ENCODE measurements around the gene DNAH1. TPM values are rescaled to one million over a fixed set of nuclear protein-coding genes. Genes with fewer than 3 reads are reported as not detected.
A peak's percentile ranks its signal among the peaks of the same experiment; 100 is the strongest.

Gene DNAH1
- polyA plus RNA-seq, 1 donor = 22.9 TPM

DNA sequence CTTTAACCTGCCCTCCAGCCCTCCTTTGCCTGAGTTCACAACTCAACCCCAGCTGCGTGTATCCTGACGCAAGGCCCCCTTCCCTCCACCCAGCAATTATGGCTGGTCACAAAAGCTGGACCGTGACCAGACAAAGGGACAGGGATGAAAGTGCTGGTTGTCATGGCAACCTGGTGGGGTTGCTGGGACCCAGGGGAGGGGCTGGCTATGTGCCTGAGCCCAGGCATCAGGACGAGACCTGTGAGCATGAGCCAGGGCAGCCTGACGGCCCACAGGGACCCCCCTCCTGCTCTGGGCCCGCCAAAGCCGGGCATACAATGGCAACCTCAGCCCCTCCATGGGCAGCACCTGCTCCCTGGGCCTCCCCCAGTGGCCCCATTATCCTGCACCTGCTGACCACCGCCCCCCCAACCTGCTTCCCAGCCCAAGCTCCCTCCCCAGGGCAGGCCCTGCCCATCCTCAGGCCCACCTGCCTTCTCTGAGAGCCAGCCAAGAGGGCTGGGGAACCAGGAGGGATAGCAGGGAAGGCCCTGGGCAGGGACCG lies 4.5 kb upstream of the DNAH1 start:
- H3K9me3 ChIP-seq (ENCODE audit: control insufficient read depth, low read depth, low read length) = no peaks in the 10 kb centered on the region
- no peak overlapping the region for H3K27ac ChIP-seq (ENCODE audit: low read length)
- no CpG with 5 or more reads among the region's 9 CpGs for WGBS (ENCODE audit: insufficient coverage, low lambda C conversion rate)
- H3K4me3 ChIP-seq (ENCODE audit: low read length) = no peak overlapping the region
- H3K36me3 ChIP-seq (ENCODE audit: control insufficient read depth, insufficient read depth, low read length) = peaks cover 13% of the 10 kb centered on the region
- H3K27me3 ChIP-seq (ENCODE audit: control insufficient read depth, insufficient read depth, low read length) = no peaks in the 10 kb centered on the region
- DNase-seq = no peak
- H3K4me1 ChIP-seq (ENCODE audit: control insufficient read depth, insufficient read depth, low read length) = peaks cover 35% of the 10 kb centered on the region

DNA sequence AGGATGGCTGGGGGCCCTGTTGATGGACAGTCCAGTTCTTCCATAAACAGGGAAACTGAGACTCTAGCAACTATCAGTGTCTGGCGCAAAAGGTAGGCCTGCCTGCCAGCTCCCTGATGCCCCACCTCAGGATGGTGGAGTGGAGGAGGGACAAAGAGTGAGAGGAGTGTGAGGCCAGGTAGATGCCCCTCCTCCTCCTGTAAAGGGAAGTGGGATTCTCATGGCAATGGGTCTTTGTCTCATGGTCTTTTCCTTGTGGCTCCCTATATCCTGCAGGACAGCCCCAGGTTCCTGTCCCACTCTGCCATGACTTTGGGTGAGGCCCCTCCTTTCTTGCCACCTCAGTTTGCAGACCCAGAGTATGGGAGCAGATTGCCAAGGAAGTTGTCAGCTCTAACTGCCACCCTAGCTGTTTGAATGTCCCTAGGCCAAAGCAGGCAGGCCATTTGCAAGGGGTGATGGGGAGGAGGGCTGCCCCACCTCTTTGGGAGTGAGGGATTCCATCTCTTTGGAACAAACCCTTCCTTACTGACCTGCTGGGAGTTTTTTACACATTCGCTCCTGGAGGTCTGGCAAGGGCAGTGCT lies 2.8 kb upstream of the DNAH1 start:
- no CpG with 5 or more reads among the region's 2 CpGs for WGBS (ENCODE audit: insufficient coverage, low lambda C conversion rate)
- Histone ChIP-seq H3K4me3 (ENCODE audit: low read length) (no peak overlapping the region), H3K36me3 (ENCODE audit: control insufficient read depth, insufficient read depth, low read length) (peaks cover 13% of the 10 kb centered on the region), H3K4me1 (ENCODE audit: control insufficient read depth, insufficient read depth, low read length) (peaks cover 26% of the 10 kb centered on the region), H3K27ac (ENCODE audit: low read length) (no peak overlapping the region), H3K27me3 (ENCODE audit: control insufficient read depth, insufficient read depth, low read length) (no peaks in the 10 kb centered on the region), H3K9me3 (ENCODE audit: control insufficient read depth, low read depth, low read length) (no peaks in the 10 kb centered on the region)
- DNase-seq = no peak

DNA sequence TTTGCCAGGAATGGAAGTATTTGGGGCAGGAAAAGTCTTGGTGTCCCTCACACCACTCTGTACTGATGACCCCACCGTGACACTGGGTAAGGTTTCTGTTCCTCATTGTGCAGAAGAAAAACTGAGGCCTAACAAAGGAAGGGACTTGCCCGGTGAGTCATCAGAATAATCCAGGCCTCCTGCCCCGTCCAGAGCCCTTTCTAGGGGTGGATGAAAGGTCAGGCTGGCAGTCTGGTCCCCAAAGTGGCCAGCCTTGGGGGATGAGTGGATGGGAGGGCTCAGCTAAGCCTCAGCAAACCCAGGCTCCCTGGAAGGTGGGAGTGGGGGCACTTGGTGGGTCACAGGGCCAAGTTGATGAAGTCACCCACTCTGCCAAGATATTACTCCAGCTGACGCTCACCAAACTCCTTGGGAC lies 2.3 kb upstream of the DNAH1 start:
- WGBS (ENCODE audit: insufficient coverage, low lambda C conversion rate) = no CpG with 5 or more reads among the region's 4 CpGs
- peaks cover 13% of the 10 kb centered on the region for H3K36me3 ChIP-seq (ENCODE audit: control insufficient read depth, insufficient read depth, low read length)
- H3K27ac ChIP-seq (ENCODE audit: low read length) = no peak overlapping the region

DNA sequence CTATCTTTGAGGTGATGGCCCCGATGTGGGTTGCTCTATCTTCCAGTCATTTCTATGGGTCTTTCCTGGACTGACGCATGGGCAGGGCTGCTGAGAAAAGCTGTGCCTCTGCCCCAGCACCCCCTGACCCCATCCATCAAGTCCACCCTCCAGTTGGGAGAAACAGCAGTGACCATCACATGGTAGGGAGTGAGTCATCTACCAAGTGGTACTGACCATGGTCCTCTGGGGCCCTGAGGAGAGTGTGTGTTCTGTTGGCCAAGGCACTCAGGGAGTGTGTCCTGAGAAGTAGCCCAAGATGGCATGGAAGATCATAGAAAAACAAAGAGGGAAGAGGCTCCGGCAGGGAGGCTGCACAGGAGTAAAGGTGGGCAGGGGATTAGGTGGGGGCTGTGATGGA lies 1.6 kb upstream of the DNAH1 start:
- no peak overlapping the region for H3K4me3 ChIP-seq (ENCODE audit: low read length)
- no peak for DNase-seq
- H3K4me1 ChIP-seq (ENCODE audit: control insufficient read depth, insufficient read depth, low read length) = peaks cover 16% of the 10 kb centered on the region
- H3K36me3 ChIP-seq (ENCODE audit: control insufficient read depth, insufficient read depth, low read length) = peaks cover 11% of the 10 kb centered on the region
- no peaks in the 10 kb centered on the region for H3K9me3 ChIP-seq (ENCODE audit: control insufficient read depth, low read depth, low read length)
- no peaks in the 10 kb centered on the region for H3K27me3 ChIP-seq (ENCODE audit: control insufficient read depth, insufficient read depth, low read length)
- WGBS (ENCODE audit: insufficient coverage, low lambda C conversion rate) = 80% methylated on average over 1 of the region's 3 CpGs
- H3K27ac ChIP-seq (ENCODE audit: low read length) = no peak overlapping the region

More for the DNA sequence above, 2.3 kb upstream of the DNAH1 start:
- H3K4me1 ChIP-seq (ENCODE audit: control insufficient read depth, insufficient read depth, low read length) = peaks cover 21% of the 10 kb centered on the region
- H3K9me3 ChIP-seq (ENCODE audit: control insufficient read depth, low read depth, low read length) = no peaks in the 10 kb centered on the region
- DNase-seq = no peak
- no peaks in the 10 kb centered on the region for H3K27me3 ChIP-seq (ENCODE audit: control insufficient read depth, insufficient read depth, low read length)
- H3K4me3 ChIP-seq (ENCODE audit: low read length) = no peak overlapping the region

DNA sequence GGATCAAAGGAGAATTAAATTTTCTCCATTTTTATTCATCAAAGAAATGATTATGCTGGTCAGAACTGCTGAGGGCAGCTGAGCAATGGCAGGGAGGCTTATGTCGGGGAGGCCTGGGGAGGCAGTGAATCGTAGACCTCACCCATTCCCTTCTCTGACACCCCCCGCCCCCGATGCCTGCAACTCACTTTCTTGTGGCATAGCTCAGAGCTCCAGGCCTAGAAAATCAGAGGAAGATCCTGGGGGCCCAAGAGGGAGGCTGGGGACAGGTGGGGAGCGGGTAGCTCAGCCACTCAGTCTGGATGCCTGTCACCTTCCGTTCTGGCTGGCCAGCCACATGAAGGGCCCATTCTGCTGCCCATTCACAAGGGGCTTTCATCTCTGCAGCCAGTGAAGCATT lies 1.1 kb upstream of the DNAH1 start:
- no peaks in the 10 kb centered on the region for H3K27me3 ChIP-seq (ENCODE audit: control insufficient read depth, insufficient read depth, low read length)
- peaks cover 16% of the 10 kb centered on the region for H3K4me1 ChIP-seq (ENCODE audit: control insufficient read depth, insufficient read depth, low read length)
- DNase-seq = no peak
- peaks cover 6% of the 10 kb centered on the region for H3K36me3 ChIP-seq (ENCODE audit: control insufficient read depth, insufficient read depth, low read length)
- no CpG with 5 or more reads among the region's 6 CpGs for WGBS (ENCODE audit: insufficient coverage, low lambda C conversion rate)
- no peak overlapping the region for H3K27ac ChIP-seq (ENCODE audit: low read length)
- H3K9me3 ChIP-seq (ENCODE audit: control insufficient read depth, low read depth, low read length) = no peaks in the 10 kb centered on the region
- no peak overlapping the region for H3K4me3 ChIP-seq (ENCODE audit: low read length)

GRCh38 chr3:52317208-52318000 lies 1.3 kb downstream of the DNAH1 start:
- Histone ChIP-seq H3K27me3 (ENCODE audit: control insufficient read depth, insufficient read depth, low read length) (no peaks in the 10 kb centered on the region), H3K4me3 (ENCODE audit: low read length) (peak overlapping the region; percentile 42), H3K9me3 (ENCODE audit: control insufficient read depth, low read depth, low read length) (no peaks in the 10 kb centered on the region), H3K4me1 (ENCODE audit: control insufficient read depth, insufficient read depth, low read length) (peaks cover 7% of the 10 kb centered on the region), H3K27ac (ENCODE audit: low read length) (no peak overlapping the region), H3K36me3 (ENCODE audit: control insufficient read depth, insufficient read depth, low read length) (no peaks in the 10 kb centered on the region)
- WGBS (ENCODE audit: insufficient coverage, low lambda C conversion rate) = no CpG with 5 or more reads among the region's 45 CpGs
- DNase-seq = peak in 1 of 2 donors; percentile 73

GRCh38 chr3:52318186-52318816 lies 2.2 kb downstream of the DNAH1 start:
- H3K4me3 ChIP-seq (ENCODE audit: low read length) = no peak overlapping the region
- no peaks in the 10 kb centered on the region for H3K27me3 ChIP-seq (ENCODE audit: control insufficient read depth, insufficient read depth, low read length)
- H3K27ac ChIP-seq (ENCODE audit: low read length) = no peak overlapping the region
- no peak for DNase-seq
- peaks cover 2% of the 10 kb centered on the region for H3K36me3 ChIP-seq (ENCODE audit: control insufficient read depth, insufficient read depth, low read length)
- H3K4me1 ChIP-seq (ENCODE audit: control insufficient read depth, insufficient read depth, low read length) = peaks cover 7% of the 10 kb centered on the region
- WGBS (ENCODE audit: insufficient coverage, low lambda C conversion rate) = no CpG with 5 or more reads among the region's 14 CpGs
- H3K9me3 ChIP-seq (ENCODE audit: control insufficient read depth, low read depth, low read length) = no peaks in the 10 kb centered on the region

GRCh38 chr3:52319921-52320595 lies 3.9 kb downstream of the DNAH1 start:
- peaks cover 2% of the 10 kb centered on the region for H3K36me3 ChIP-seq (ENCODE audit: control insufficient read depth, insufficient read depth, low read length)
- H3K9me3 ChIP-seq (ENCODE audit: control insufficient read depth, low read depth, low read length) = no peaks in the 10 kb centered on the region
- no CpG with 5 or more reads among the region's 10 CpGs for WGBS (ENCODE audit: insufficient coverage, low lambda C conversion rate)
- no peaks in the 10 kb centered on the region for H3K27me3 ChIP-seq (ENCODE audit: control insufficient read depth, insufficient read depth, low read length)
- no peak overlapping the region for H3K4me3 ChIP-seq (ENCODE audit: low read length)
- peaks cover 7% of the 10 kb centered on the region for H3K4me1 ChIP-seq (ENCODE audit: control insufficient read depth, insufficient read depth, low read length)
- DNase-seq = no peak
- no peak overlapping the region for H3K27ac ChIP-seq (ENCODE audit: low read length)

GRCh38 chr3:52321481-52321880 lies 5.4 kb downstream of the DNAH1 start:
- H3K27ac ChIP-seq (ENCODE audit: low read length) = no peak overlapping the region
- WGBS (ENCODE audit: insufficient coverage, low lambda C conversion rate) = no CpG with 5 or more reads among the region's 5 CpGs
- H3K27me3 ChIP-seq (ENCODE audit: control insufficient read depth, insufficient read depth, low read length) = no peaks in the 10 kb centered on the region
- no peaks in the 10 kb centered on the region for H3K9me3 ChIP-seq (ENCODE audit: control insufficient read depth, low read depth, low read length)
- DNase-seq = no peak
- H3K4me1 ChIP-seq (ENCODE audit: control insufficient read depth, insufficient read depth, low read length) = peaks cover 7% of the 10 kb centered on the region
- H3K36me3 ChIP-seq (ENCODE audit: control insufficient read depth, insufficient read depth, low read length) = peaks cover 2% of the 10 kb centered on the region
- H3K4me3 ChIP-seq (ENCODE audit: low read length) = no peak overlapping the region

- Histone ChIP-seq H3K27ac (ENCODE audit: low read length) (no peak overlapping the region), H3K27me3 (ENCODE audit: control insufficient read depth, insufficient read depth, low read length) (no peaks in the 10 kb centered on the region), H3K4me3 (ENCODE audit: low read length) (no peak overlapping the region), H3K9me3 (ENCODE audit: control insufficient read depth, low read depth, low read length) (no peaks in the 10 kb centered on the region), H3K4me1 (ENCODE audit: control insufficient read depth, insufficient read depth, low read length) (peaks cover 1% of the 10 kb centered on the region), H3K36me3 (ENCODE audit: control insufficient read depth, insufficient read depth, low read length) (peaks cover 7% of the 10 kb centered on the region)
- DNase-seq = no peak
- WGBS (ENCODE audit: insufficient coverage, low lambda C conversion rate) = no CpG with 5 or more reads among the region's 7 CpGs
Observed at GRCh38 chr3:52322466-52322865, 6.3 kb downstream of the DNAH1 start.
